ENCODE results near the gene EXOC3. TPM values are rescaled to one million over a fixed set of nuclear protein-coding genes. Genes with fewer than 3 reads are reported as not detected.
A peak's percentile ranks its signal among the peaks of the same experiment; 100 is the strongest.

EXOC3 gene
- polyA plus RNA-seq, 3 donors = 33.2 to 59.7 (median 53.8) TPM

DNA sequence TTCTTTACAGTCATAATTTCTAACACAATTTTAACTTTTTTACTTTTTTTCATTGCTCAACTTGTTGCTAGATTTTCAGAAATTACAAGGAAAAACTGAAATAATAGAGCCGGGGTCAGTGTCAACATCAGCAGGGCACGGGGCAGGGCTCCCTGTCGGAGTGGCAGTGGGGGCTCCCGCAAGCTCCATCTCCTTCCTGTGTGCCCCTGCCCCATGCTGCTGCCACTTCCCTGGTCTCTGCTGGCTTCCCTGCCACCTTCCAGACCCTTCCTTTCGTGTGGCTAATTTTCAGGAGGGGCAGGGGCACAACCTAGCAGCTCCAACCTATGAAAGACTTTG lies 1.0 kb upstream of the EXOC3 start:
- Histone ChIP-seq H3K4me1 (ENCODE audit: control insufficient read depth in 1 of 2, insufficient read depth in 2 of 2, low read length in 2 of 2) (peaks cover 37 to 40% of the 10 kb centered on the region in 2 donors), H3K27ac (ENCODE audit: low read depth in 1 of 2, low read length in 2 of 2) (no peak overlapping the region), H4K20me1 (ENCODE audit: insufficient read depth, low read length) (peaks cover 34% of the 10 kb centered on the region), H3K79me2 (ENCODE audit: insufficient read depth, low read length) (peaks cover 21% of the 10 kb centered on the region), H3K4me3 (replicated peaks in 1 of 3; ENCODE audit: low read depth in 2 of 3, low read length in 3 of 3) (peak overlapping the region in 1 of 3 experiments; percentile 85), H3K36me3 (replicated peaks in 1 of 2; ENCODE audit: control insufficient read depth in 1 of 2, insufficient read depth in 2 of 2, low read length in 2 of 2) (peaks cover 8 to 9% of the 10 kb centered on the region in 2 donors), H2AFZ (ENCODE audit: insufficient read depth, low read depth, low read length, poor library complexity, severe bottlenecking) (peak overlapping the region; percentile 96), H3K9me3 (replicated peaks in 1 of 2; ENCODE audit: control insufficient read depth in 1 of 2, insufficient read depth in 1 of 2, low read length in 2 of 2) (no peaks in the 10 kb centered on the region), H3K4me2 (replicated peaks; ENCODE audit: extremely low read depth, low read length, poor library complexity, severe bottlenecking) (peak overlapping the region; percentile 92), H3K27me3 (ENCODE audit: control insufficient read depth in 2 of 2, insufficient read depth in 2 of 2, low read length in 2 of 2) (no peaks in the 10 kb centered on the region), H3K9ac (ENCODE audit: insufficient read depth, low read length, poor library complexity, severe bottlenecking) (no peak overlapping the region)
- peaks cover 0 to 2% (median 0%) of the 10 kb centered on the region in 3 donors for H3K27me3 Mint-ChIP-seq (ENCODE audit: low read depth in 3 of 3)
- H3K4me3 Mint-ChIP-seq = peak overlapping the region; percentile 92 to 94
- 94% methylated on average over 3 of the region's 5 CpGs for WGBS (ENCODE audit: insufficient coverage)
- H3K27ac Mint-ChIP-seq = peak overlapping the region in 1 of 7 donors; percentile 93
- H3K9me3 Mint-ChIP-seq = no peaks in the 10 kb centered on the region
- H3K36me3 Mint-ChIP-seq = peaks cover 8 to 23% of the 10 kb centered on the region in 2 donors
- intact Hi-C loops (cut with micrococcal nuclease) = loop anchor here (5.0 to 10.0 kb wide), 5 partner anchors 103 to 463 kb away; partner anchors contain the start of genes PDCD6 (in 2 of the 2) and CEP72 (in 1 of the 2)
- no peak for DNase-seq
- H3K4me1 Mint-ChIP-seq = peaks cover 37% of the 10 kb centered on the region
- TF ChIP-seq, protein P1, sequence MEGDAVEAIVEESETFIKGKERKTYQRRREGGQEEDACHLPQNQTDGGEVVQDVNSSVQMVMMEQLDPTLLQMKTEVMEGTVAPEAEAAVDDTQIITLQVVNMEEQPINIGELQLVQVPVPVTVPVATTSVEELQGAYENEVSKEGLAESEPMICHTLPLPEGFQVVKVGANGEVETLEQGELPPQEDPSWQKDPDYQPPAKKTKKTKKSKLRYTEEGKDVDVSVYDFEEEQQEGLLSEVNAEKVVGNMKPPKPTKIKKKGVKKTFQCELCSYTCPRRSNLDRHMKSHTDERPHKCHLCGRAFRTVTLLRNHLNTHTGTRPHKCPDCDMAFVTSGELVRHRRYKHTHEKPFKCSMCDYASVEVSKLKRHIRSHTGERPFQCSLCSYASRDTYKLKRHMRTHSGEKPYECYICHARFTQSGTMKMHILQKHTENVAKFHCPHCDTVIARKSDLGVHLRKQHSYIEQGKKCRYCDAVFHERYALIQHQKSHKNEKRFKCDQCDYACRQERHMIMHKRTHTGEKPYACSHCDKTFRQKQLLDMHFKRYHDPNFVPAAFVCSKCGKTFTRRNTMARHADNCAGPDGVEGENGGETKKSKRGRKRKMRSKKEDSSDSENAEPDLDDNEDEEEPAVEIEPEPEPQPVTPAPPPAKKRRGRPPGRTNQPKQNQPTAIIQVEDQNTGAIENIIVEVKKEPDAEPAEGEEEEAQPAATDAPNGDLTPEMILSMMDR (IDR thresholded peaks at IDR 0.05) = no peak

DNA sequence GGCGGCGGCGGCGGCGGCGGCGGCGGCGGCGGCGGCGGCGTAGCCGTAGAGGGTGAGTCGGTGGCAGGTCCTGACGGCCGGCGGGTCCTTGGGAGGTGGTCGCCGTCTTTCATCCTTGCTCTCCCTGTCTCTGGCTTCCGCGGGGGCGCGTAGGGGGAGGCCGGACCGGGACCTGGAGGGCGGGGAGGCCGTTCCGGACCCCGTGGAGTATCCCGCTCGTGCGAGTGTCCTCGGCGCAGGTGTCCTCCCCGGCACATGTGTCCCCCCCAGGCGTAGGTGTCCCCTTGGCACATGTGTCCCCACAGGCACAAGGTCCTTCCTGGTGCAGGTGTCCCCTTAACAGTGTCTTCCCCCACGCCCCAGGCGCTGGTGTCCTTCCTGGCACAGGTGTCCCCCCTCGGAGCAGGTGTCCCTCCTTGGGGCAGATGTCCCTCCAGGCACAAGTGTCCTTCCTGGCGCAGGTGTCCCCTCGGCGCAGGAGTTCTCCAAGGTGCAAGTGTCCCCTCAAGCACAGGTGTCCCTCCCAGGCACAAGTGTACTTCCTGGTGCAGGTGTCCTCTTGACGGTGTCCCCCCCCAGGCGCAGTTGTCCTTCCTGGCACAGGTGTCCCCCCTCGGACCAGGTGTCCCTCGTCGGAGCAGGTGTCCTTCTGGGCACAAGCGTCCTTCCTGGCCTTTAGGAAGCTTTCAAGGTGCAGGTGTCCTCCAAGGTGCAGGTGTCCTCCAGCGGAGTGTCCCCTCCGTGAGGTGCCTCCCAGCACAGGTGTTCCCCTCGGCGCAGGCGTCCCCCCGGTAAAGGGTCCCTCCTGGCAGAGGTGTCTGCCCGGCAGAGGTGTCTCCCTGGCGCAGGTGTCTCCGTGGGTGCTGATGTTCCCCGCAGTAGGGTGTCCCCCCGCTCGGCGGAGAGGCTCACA lies 519 bp downstream of the EXOC3 start:
- intact Hi-C loops (cut with micrococcal nuclease) = loop anchor here (5.0 to 10.0 kb wide), 5 partner anchors 101 to 461 kb away; partner anchors contain the start of genes PDCD6 (in 2 of the 2) and CEP72 (in 1 of the 2)
- Histone ChIP-seq H3K4me2 (replicated peaks; ENCODE audit: extremely low read depth, low read length, poor library complexity, severe bottlenecking) (peak overlapping the region; percentile 92), H2AFZ (ENCODE audit: insufficient read depth, low read depth, low read length, poor library complexity, severe bottlenecking) (peak overlapping the region; percentile 96), H3K27ac (ENCODE audit: low read depth in 1 of 2, low read length in 2 of 2) (peak overlapping the region; percentile 49 to 84), H3K9ac (ENCODE audit: insufficient read depth, low read length, poor library complexity, severe bottlenecking) (peak overlapping the region; percentile 74), H3K79me2 (ENCODE audit: insufficient read depth, low read length) (peaks cover 22% of the 10 kb centered on the region), H3K9me3 (replicated peaks in 1 of 2; ENCODE audit: control insufficient read depth in 1 of 2, insufficient read depth in 1 of 2, low read length in 2 of 2) (no peaks in the 10 kb centered on the region), H3K27me3 (ENCODE audit: control insufficient read depth in 2 of 2, insufficient read depth in 2 of 2, low read length in 2 of 2) (no peaks in the 10 kb centered on the region), H3K4me3 (replicated peaks in 1 of 3; ENCODE audit: low read depth in 2 of 3, low read length in 3 of 3) (peak overlapping the region; percentile 84 to 92 (median 85)), H3K4me1 (ENCODE audit: control insufficient read depth in 1 of 2, insufficient read depth in 2 of 2, low read length in 2 of 2) (peaks cover 52 to 53% of the 10 kb centered on the region in 2 donors), H4K20me1 (ENCODE audit: insufficient read depth, low read length) (peaks cover 49% of the 10 kb centered on the region), H3K36me3 (replicated peaks in 1 of 2; ENCODE audit: control insufficient read depth in 1 of 2, insufficient read depth in 2 of 2, low read length in 2 of 2) (peaks cover 13 to 24% of the 10 kb centered on the region in 2 donors)
- peaks cover 0 to 2% (median 0%) of the 10 kb centered on the region in 3 donors for H3K27me3 Mint-ChIP-seq (ENCODE audit: low read depth in 3 of 3)
- H3K4me3 Mint-ChIP-seq = peak overlapping the region; percentile 89 to 92
- H3K36me3 Mint-ChIP-seq = peaks cover 19 to 38% of the 10 kb centered on the region in 2 donors
- no peak for DNase-seq
- 23% methylated on average over 57 of the region's 62 CpGs for WGBS (ENCODE audit: insufficient coverage)
- peak overlapping the region; percentile 15 to 93 (median 79) for H3K27ac Mint-ChIP-seq
- TF ChIP-seq, protein P1 (IDR thresholded peaks at IDR 0.05) = no peak
- H3K9me3 Mint-ChIP-seq = peaks cover 0 to 2% (median 0%) of the 10 kb centered on the region in 7 donors
- peaks cover 50% of the 10 kb centered on the region for H3K4me1 Mint-ChIP-seq
